Measurements from ENCODE around the gene AFF2.

DNA sequence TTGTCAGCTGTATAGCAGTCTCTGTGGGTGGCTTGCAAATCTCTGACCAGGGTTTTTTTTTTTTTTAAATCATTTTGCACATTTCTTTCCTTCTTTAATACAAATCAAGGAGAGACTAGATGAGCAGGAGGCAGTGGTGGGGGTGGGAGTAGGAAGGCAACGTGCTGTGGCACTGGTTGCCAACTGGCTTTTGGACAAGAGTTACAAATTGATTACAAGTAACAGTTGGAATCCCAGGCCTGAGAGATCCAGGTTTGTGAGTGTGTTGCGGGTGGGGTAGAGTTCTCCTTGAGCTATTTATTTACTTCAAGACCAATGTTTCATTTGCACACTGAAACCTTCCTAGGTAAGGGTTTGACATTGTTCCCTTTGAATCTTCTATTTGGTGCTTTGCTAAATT is 325.3 kb downstream of the AFF2 start:
- TF ChIP-seq POLR2A (IDR thresholded peaks at IDR 0.05; ENCODE audit: borderline replicate concordance, extremely low read depth, insufficient read depth, insufficient read length) (no peak), RAD21 (IDR thresholded peaks at IDR 0.05; ENCODE audit: low read depth) (no peak), POLR2AphosphoS5 (IDR thresholded peaks at IDR 0.05; ENCODE audit: low read depth, low read length) (no peak), EZH2phosphoT487 (IDR thresholded peaks at IDR 0.05; ENCODE audit: borderline replicate concordance) (no peak), YY1 (IDR thresholded peaks at IDR 0.05; ENCODE audit: extremely low read depth, insufficient replicate concordance, low read depth, low read length) (no peak), ATF3 (IDR thresholded peaks at IDR 0.05) (no peak), TCF7L2 (IDR thresholded peaks at IDR 0.05; ENCODE audit: borderline replicate concordance, extremely low read depth, insufficient read depth, insufficient read length) (no peak), EZH2 (IDR thresholded peaks at IDR 0.05) (no peak), SRF (IDR thresholded peaks at IDR 0.05; ENCODE audit: low read depth) (no peak), SIN3A (IDR thresholded peaks at IDR 0.05; ENCODE audit: low read depth) (no peak), CBX3 (IDR thresholded peaks at IDR 0.05; ENCODE audit: low read depth) (no peak), ZNF274 (IDR thresholded peaks at IDR 0.05; ENCODE audit: low read depth, low read length) (no peak)
- TF ChIP-seq, protein P1, sequence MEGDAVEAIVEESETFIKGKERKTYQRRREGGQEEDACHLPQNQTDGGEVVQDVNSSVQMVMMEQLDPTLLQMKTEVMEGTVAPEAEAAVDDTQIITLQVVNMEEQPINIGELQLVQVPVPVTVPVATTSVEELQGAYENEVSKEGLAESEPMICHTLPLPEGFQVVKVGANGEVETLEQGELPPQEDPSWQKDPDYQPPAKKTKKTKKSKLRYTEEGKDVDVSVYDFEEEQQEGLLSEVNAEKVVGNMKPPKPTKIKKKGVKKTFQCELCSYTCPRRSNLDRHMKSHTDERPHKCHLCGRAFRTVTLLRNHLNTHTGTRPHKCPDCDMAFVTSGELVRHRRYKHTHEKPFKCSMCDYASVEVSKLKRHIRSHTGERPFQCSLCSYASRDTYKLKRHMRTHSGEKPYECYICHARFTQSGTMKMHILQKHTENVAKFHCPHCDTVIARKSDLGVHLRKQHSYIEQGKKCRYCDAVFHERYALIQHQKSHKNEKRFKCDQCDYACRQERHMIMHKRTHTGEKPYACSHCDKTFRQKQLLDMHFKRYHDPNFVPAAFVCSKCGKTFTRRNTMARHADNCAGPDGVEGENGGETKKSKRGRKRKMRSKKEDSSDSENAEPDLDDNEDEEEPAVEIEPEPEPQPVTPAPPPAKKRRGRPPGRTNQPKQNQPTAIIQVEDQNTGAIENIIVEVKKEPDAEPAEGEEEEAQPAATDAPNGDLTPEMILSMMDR (IDR thresholded peaks at IDR 0.05 in 2 of 3, conservative IDR thresholded peaks at IDR 0.05 in 1 of 3; ENCODE audit: borderline replicate concordance in 1 of 3, insufficient read depth in 1 of 3, low read depth in 2 of 3, low read length in 2 of 3), result no peak

All from HCT116 (cell line).